Activated CD8-positive, alpha-beta memory T cell treated with anti-CD3 and anti-CD28 coated beads, Interleukin-2, amount 50 U/mL, for 48 hours (primary cell): Measurements from ENCODE around the gene NGEF.

ENCODE experiments used
- DNase-seq: peaks from one replicate; pipeline ENCODE4 v3.0.0-alpha.2; 2020

Gene NGEF

DNA sequence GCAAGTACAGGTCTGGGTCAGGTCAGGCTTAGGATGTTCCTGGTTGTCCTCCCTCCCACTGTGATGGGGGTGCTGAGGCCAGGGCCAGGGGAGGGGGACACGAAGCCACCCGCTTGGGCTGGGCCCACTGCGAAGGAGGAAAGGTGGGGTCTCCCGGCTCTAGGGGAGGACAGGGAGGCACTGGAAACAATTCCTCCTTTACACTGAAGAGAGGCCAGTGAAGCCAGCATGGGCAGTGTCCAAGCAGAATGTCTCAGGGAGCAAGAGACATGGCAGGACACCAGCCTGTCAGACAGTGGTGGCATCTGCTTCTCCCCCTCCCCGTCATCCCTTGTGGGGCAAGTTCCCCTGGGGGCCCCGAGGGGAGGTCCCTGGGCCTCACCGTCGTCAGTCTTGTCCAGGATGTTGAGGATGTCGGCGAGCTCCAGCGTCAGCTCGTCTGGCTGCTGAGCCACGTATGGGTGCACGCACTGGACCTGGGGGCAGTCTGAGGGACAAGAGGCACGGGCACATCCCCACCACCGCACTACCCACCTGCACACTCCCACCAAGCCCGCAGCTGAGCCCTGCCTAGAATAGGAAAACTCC, 132.2 kb downstream of the NGEF start:
- no peak for DNase-seq

DNA sequence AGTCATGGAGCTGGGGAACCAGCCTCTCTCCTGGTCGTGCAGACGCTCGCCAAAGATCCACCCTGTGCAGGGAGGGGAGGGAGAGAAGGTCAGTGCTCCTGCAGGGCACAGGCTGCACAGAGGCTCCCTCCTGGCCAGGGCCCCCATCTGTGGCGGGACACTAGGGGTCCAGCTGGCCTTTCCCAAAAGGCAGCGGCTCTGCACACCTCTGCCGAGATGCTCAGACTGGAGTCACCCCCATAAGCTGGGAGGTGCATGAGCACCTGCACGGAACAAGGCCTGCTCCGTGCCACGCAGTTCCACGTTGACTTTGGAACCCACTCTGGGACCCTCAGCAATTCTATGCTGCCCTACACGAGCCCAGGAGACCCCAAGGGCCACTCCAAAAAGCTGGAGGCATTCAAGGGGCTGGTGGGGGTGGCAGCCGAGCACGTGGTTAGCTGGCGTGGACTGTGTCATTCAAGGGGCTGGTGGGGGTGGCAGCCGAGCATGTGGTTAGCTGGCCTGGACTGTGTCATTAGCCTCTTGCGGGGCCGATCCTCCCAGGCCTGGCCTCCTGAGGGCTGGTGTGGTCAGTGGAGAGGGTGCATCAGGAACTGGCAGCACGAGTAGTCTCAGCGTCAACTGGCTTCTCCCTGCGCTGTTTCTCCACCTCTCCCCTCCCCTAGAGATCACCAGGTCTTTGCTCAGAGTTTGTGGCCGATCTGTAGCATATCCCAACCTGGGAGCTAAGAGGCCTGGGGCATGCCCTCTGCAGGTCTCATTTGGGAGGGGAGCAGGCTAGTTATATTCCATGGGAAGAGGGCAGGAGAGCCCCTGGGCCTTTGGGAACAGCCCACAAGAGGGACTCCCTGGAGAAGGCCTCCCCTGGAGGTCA, 133.2 kb downstream of the NGEF start:
- DNase-seq: no peak

- no peak for DNase-seq
These were observed 134.0 kb downstream of the NGEF start for GRCh38 chr2:232878855-232879617.

- peak; percentile 51 for DNase-seq
These were observed 135.0 kb downstream of the NGEF start for GRCh38 chr2:232877940-232878511.

DNA sequence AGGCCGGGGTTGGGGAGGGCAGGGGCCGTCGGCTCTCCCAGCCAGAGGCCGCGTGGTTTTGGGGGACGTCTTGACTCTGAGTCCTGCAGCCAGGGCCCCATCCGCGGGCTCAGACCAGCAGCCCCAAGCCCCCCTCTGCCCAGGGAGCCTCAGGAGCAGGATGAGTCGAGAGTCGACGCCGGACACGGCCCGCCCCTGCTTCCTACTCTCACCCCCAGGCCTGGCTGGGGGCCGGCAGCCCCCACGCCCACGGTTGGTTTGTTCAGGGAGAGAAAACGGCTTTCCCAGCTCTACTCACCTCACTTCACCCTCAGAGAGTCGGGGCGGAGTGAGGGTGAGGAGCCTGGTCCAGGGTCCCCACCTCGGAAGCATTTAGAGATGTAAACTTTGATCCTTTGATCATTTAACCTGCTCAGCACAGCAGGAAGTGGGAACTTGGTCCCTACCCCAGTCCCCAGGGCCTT, 136.0 kb downstream of the NGEF start:
- no peak for DNase-seq

DNA sequence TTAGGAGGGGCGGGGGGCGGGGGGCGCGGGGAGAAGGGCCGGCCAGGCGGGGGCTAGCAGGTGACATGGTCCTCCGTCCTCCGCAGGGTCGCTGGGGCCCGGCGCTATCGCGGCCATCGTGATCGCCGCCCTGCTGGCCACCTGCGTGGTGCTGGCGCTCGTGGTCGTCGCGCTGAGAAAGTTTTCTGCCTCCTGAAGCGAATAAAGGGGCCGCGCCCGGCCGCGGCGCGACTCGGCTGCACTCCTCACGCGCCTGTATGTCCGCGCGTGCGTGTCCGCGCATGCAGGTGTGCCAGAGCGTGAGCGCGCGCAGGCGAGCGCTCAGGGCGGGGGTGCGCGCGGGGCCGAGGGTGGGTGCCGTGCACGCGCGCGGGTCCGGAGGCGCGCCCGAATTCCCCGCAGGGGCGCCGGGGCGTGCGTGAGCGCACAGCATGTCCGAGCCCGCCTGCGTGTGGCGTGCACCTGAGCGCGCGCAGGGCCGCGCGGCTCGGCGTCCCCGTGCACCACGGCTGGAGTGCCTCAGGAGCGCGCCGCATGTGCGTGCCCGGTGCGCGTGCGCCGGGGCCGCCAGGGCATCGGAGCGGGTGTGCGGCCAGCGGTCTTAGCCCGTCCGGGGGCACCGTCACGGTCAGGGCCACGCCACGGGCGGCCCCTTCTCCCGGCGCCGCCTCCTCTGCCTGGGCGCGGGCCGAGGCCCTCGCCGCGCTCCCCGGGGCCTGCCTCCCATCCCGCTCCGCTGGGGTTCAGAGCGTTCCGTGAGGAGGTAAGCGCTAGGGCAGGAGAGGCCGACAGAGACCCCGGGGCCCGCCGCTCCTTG, 136.7 kb downstream of the NGEF start:
- peak; percentile 71 for DNase-seq

DNA sequence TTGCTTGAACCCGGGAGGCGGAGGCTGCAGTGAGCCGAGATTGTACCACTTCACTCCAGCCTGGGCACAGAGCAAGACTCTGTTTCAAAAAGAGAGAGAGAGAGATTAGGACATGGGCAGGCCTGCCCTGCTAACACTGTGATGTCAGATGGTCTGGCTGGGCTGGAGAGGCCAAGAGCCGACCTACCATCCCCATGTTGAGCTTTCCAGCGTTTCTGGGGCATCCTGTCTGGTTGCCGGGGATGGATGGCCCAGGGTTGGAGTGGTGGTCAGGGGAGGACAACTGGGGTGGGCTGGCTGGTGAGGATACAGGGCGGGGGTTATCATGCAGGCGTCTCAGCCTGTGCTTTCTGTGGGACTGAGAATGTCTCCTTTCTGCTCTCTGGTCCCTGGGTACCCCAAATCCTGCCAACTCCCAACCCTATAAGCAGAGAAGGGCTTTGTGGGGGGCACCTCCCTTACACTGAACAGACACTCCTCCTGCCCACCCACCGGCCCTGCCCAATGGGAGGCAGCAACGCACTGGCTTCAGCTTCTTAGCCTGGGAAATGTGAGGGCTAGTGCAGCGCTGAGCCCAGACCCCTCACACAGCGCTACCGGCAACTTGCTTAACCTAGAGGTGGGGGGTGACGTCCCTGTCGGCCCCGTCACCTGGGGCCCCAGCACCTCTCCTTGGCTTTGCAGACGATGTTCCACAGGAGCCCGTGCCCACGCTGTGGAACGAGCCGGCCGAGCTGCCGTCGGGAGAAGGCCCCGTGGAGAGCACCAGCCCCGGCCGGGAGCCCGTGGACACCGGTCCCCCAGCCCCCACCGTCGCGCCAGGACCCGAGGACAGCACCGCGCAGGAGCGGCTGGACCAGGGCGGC, 137.6 kb downstream of the NGEF start:
- DNase-seq: peak; percentile 61

DNA sequence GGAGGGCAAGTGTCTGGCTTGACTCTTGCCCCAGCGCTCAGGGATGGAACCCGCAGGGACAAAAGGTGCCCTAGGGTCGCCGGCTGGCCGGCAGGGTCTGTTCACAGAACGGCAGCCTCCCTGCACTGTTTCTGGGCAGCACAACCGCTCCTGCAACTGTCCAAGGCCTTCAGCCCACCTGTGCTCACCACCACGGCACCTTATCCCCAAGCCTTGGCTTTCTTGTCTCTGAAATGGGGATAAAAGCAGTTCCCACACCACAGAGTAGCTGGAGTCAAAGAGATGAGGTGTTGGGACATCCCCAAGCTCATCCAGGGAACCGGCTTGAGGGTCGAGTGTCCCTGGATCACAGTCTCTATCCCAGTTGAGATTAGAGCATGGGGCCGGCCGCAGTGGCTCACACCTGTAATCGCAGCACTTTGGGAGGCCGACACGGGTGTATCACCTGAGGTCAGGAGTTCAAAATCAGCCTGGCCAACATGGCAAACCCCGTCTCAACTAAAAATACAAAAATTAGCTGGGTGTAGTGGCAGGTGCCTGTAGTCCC, 138.3 kb downstream of the NGEF start:
- no peak for DNase-seq

- DNase-seq: no peak
These were observed 139.0 kb downstream of the NGEF start for GRCh38 chr2:232873909-232874641.

- no peak for DNase-seq
These were observed 139.7 kb downstream of the NGEF start for GRCh38 chr2:232873292-232873908.

GRCh38 chr2:232872826-232873225, 140.2 kb downstream of the NGEF start:
- peak; percentile 49 for DNase-seq

GRCh38 chr2:232871835-232872736, 141.0 kb downstream of the NGEF start:
- peak; percentile 40 for DNase-seq

GRCh38 chr2:232871418-232871834, 141.6 kb downstream of the NGEF start:
- no peak for DNase-seq

DNA sequence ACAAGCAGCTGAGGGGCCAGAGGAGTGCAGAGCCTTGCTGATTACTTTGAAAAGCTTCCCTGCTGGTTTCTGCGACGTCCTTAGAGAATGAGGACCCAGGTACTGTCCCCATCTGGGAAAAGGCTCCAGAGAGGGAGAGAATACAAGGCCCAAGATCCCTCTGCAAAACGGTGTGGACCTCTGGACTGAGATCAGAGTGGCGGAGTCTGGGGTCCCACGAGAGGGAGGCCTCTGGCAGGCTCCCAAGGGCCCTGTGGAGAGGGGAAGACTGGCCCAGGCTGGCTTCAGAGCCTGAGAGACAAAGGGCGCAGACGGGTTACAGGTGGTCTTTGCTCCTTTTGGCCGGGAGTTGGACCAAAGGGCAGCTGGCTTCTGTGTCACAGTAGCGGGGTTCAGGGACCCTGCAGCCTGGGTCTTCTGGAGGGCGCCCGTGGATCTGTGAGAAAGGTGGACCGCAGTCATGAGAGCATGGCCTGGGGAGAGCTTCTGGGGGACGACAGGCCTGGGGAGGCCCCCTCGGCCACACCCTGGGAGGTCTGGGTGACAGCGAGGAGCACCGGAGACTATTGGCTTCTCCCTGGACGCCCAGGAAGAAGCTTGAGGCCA, 142.2 kb downstream of the NGEF start:
- DNase-seq: peak; percentile 44

GRCh38 chr2:232870018-232870765, 142.9 kb downstream of the NGEF start, which contains the start of gene SNORC:
TSS of gene SNORC (plus strand) at chr2:232870264. CDS start at chr2:232870342, 78 bp downstream.
- DNase-seq: peak; percentile 41

DNA sequence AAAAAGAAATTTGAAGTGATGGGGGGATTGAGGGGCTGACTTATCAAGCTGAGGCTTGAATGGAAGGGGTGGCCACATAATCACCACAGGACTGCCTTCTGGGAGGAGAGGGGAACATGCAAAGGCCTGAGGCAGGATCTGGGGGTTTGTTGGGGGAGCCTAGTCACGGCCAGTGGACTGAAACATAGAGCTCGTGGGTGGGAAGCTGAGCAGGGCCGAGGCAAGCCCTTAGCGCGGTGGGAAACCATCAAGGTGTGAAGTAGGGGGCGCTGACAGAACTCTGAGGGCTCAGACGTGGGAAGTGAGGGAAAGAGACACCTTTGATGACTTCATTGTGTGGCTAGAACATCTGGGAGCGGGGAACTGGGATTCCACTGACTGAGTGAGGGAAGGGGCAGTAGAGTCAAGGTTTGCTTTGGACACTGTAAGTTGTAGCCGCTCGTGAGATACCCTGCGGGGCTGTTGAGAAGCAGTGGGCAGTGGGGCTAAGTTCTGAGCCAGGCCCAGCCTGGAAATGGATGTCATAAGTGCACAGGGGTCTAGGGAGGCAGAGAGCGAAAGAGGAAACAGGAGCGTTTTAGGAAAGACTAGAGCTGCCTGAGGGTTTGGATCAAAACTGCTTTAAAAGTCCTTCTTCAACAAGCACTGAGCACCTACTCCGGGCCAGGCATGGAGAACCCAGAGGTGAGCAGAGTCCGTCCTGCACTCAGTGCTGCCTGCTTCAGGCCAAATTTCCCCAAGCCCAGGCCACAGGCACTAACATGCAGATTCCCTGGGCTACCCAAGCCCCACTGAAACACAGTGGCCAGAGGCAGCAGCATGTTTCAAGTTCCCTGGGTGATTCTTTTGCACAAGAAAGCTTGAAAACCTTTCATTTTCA, 143.7 kb downstream of the NGEF start:
- peak; percentile 43 for DNase-seq
